Gastrocnemius medialis (tissue), 4 donors: Measurements from ENCODE around the gene ATF3.

ENCODE experiments used
- CTCF ChIP-seq, 5 experiments: fragments of 450-650 bp in 3 of 5; fragments of 200-600 bp in 2 of 5; sonication (generic) in 2 of 5; IDR thresholded peaks in 4 of 5; conservative IDR thresholded peaks in 1 of 5; 1 replicate in 4 of 5; 2 replicates in 1 of 5; pipeline ENCODE4 v1.5.1; 2016 to 2019; ENCODE audit warnings: antibody characterized with exemption in 5 of 5, mild to moderate bottlenecking in 3 of 5, moderate library complexity in 3 of 5
- POLR2A ChIP-seq, 2 donors: fragments of 450-650 bp; IDR thresholded peaks; one replicate each; pipeline ENCODE4 v1.6.1; 2017; ENCODE audit warnings: antibody characterized with exemption in 2 of 2, mild to moderate bottlenecking in 2 of 2, moderate library complexity in 2 of 2

- TF ChIP-seq CTCF (IDR thresholded peaks at IDR 0.05 in 4 of 5, conservative IDR thresholded peaks at IDR 0.05 in 1 of 5) (no peak), POLR2A (IDR thresholded peaks at IDR 0.05) (no peak)
Measured at GRCh38 chr1:212587888-212588510, 20.6 kb upstream of the ATF3 start.
